Astrocyte (in vitro differentiated cells and primary cell): ENCODE results near the gene CNNM2. TPM values are rescaled to one million over a fixed set of nuclear protein-coding genes. Genes with fewer than 3 reads are reported as not detected.

Source experiments
- DNase-seq: peaks from one replicate; pipeline ENCODE4 v3.0.0-alpha.2; 2010; ENCODE audit warnings: low read depth
- FAIRE-seq: peaks from 2 replicates; lab custom pipeline; 2011; peaks lifted over from hg19 to GRCh38; lab: Jason Lieb, UNC
- H2AFZ ChIP-seq: 2 replicates; pipeline ENCODE4 v1.6.0; 2012; ENCODE audit warnings: low read depth, low read length, inconsistent platforms
- H3K27ac ChIP-seq: 2 replicates; pipeline ENCODE4 v1.5.1; 2011; ENCODE audit warnings: low read depth, low read length, inconsistent platforms
- H3K27me3 ChIP-seq: 2 replicates; pipeline ENCODE4 v1.6.0; 2011; ENCODE audit warnings: low read length, inconsistent platforms; ENCODE audit not compliant: insufficient read depth
- H3K36me3 ChIP-seq: 2 replicates; pipeline ENCODE4 v1.5.1; 2011; ENCODE audit warnings: low read length, inconsistent platforms; ENCODE audit not compliant: insufficient read depth
- H3K4me1 ChIP-seq: 2 replicates; pipeline ENCODE4 v1.5.1; 2011; ENCODE audit warnings: low read length, inconsistent platforms; ENCODE audit not compliant: insufficient read depth
- H3K4me2 ChIP-seq: 2 replicates; pipeline ENCODE4 v1.6.0; 2012; ENCODE audit warnings: low read length, inconsistent platforms
- H3K4me3 ChIP-seq: 2 replicates; pipeline ENCODE4 v1.5.1; 2011; ENCODE audit warnings: low read depth, mild to moderate bottlenecking, low read length, inconsistent platforms; ENCODE audit not compliant: insufficient read depth
- H3K79me2 ChIP-seq: 2 replicates; pipeline ENCODE4 v1.6.0; 2012; ENCODE audit warnings: mild to moderate bottlenecking, low read length, inconsistent platforms; ENCODE audit not compliant: insufficient read depth
- H3K9ac ChIP-seq: 2 replicates; pipeline ENCODE4 v1.6.0; 2012; ENCODE audit warnings: mild to moderate bottlenecking, low read length, inconsistent platforms
- H3K9me3 ChIP-seq: 2 replicates; pipeline ENCODE4 v1.5.1; 2012; ENCODE audit warnings: low read depth, mild to moderate bottlenecking, low read length, inconsistent platforms; ENCODE audit not compliant: insufficient read depth
- H4K20me1 ChIP-seq: 2 replicates; pipeline ENCODE4 v1.6.0; 2012; ENCODE audit warnings: low read length, inconsistent platforms; ENCODE audit not compliant: insufficient read depth
- H3K27ac Mint-ChIP-seq: one replicate; pipeline ENCODE4 v1.8.0; 2021; ENCODE audit warnings: mild to moderate bottlenecking, mixed read lengths; ENCODE audit not compliant: unreplicated experiment
- H3K27me3 Mint-ChIP-seq: one replicate; pipeline ENCODE4 v1.8.0; 2021; ENCODE audit warnings: low read depth, mixed read lengths; ENCODE audit not compliant: unreplicated experiment
- H3K36me3 Mint-ChIP-seq: one replicate; pipeline ENCODE4 v1.8.0; 2021; ENCODE audit warnings: low read depth, mixed read lengths; ENCODE audit not compliant: unreplicated experiment
- H3K4me1 Mint-ChIP-seq: one replicate; pipeline ENCODE4 v1.8.0; 2021; ENCODE audit warnings: low read depth, mixed read lengths; ENCODE audit not compliant: unreplicated experiment
- H3K4me3 Mint-ChIP-seq: one replicate; pipeline ENCODE4 v1.8.0; 2021; ENCODE audit warnings: mild to moderate bottlenecking, moderate library complexity, mixed read lengths; ENCODE audit not compliant: unreplicated experiment
- H3K9me3 Mint-ChIP-seq: one replicate; pipeline ENCODE4 v1.8.0; 2021; ENCODE audit warnings: mild to moderate bottlenecking, mixed read lengths; ENCODE audit not compliant: unreplicated experiment
- EZH2 ChIP-seq: IDR thresholded peaks from 2 replicates; pipeline ENCODE4 v1.6.1; 2012; ENCODE audit warnings: mild to moderate bottlenecking, low read length, inconsistent platforms; ENCODE audit not compliant: insufficient read depth
- total RNA-seq: library from RNA; stranded (reverse); gene quantifications from 2 replicates; pipeline ENCODE4 v1.2.1, GENCODE V29; 2021
- TF ChIP-seq, protein P1 (sequence below): IDR thresholded peaks from 2 replicates; pipeline ENCODE4 v1.5.1; 2011; ENCODE audit warnings: low read depth, mild to moderate bottlenecking, inconsistent platforms, low read length, moderate library complexity; ENCODE audit not compliant: insufficient read depth

Gene CNNM2
- total RNA-seq, 1 donor from 2014 or later, result 9.9 TPM

DNA sequence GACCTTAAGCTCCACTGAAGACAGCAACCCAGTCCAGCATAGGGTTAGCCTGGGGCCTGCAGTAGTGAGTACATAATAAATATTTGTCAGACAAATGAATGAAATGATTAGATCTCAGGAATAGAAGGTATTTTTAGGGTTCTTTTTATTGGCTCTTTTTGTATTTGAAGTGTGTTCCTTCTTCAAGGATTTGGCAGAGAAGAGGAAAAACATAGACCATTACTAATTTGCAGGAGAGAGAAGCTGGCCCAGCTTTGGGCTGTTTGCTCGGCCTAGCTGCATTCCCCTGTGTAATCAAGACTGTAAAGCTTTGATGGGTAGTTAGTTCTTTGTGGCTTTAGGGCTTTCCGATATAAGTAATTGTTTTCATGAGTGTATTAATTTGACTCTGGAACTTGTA, 64.2 kb downstream of the CNNM2 start:
- H3K4me1 ChIP-seq, result no peaks in the 10 kb centered on the region
- H3K36me3 ChIP-seq, result no peaks in the 10 kb centered on the region
- H3K27ac Mint-ChIP-seq, result no peak overlapping the region
- no peaks in the 10 kb centered on the region for H3K27me3 Mint-ChIP-seq
- no peaks in the 10 kb centered on the region for H3K4me1 Mint-ChIP-seq
- H3K4me3 ChIP-seq, result no peak overlapping the region
- no peak overlapping the region for H3K4me3 Mint-ChIP-seq
- H3K27ac ChIP-seq, result no peak overlapping the region
- no peak overlapping the region for H3K4me2 ChIP-seq
- H3K9me3 Mint-ChIP-seq, result no peaks in the 10 kb centered on the region
- no peaks in the 10 kb centered on the region for H4K20me1 ChIP-seq
- DNase-seq, result no peak
- no peak for TF ChIP-seq EZH2
- TF ChIP-seq, protein P1, sequence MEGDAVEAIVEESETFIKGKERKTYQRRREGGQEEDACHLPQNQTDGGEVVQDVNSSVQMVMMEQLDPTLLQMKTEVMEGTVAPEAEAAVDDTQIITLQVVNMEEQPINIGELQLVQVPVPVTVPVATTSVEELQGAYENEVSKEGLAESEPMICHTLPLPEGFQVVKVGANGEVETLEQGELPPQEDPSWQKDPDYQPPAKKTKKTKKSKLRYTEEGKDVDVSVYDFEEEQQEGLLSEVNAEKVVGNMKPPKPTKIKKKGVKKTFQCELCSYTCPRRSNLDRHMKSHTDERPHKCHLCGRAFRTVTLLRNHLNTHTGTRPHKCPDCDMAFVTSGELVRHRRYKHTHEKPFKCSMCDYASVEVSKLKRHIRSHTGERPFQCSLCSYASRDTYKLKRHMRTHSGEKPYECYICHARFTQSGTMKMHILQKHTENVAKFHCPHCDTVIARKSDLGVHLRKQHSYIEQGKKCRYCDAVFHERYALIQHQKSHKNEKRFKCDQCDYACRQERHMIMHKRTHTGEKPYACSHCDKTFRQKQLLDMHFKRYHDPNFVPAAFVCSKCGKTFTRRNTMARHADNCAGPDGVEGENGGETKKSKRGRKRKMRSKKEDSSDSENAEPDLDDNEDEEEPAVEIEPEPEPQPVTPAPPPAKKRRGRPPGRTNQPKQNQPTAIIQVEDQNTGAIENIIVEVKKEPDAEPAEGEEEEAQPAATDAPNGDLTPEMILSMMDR, result no peak
- no peaks in the 10 kb centered on the region for H3K9me3 ChIP-seq
- H2AFZ ChIP-seq, result no peak overlapping the region
- H3K36me3 Mint-ChIP-seq, result no peaks in the 10 kb centered on the region
- no peaks in the 10 kb centered on the region for H3K27me3 ChIP-seq
- FAIRE-seq, result no peak
- H3K9ac ChIP-seq, result no peak overlapping the region
- no peaks in the 10 kb centered on the region for H3K79me2 ChIP-seq

DNA sequence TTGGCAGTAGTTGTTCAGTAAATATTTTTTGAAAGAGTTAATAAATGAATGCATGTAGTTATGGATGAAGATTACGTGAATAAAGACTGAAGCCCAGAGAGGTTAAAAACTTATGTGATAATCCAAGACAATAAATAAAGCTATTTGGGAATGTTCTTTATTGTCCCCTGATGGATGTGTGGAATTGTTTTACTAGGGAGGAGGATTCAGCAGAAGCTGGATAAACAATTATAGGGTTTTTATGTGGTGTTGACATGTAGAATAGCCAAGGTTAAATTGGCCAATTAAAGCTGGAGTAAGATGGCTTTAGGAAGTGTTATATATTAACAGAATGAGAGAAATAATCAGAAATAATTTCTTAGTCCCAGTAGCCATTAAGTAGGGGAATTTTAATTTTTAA, 66.0 kb downstream of the CNNM2 start:
- H3K4me2 ChIP-seq, result no peak overlapping the region
- no peak for DNase-seq
- TF ChIP-seq, protein P1, result no peak
- TF ChIP-seq EZH2, result no peak
- H3K27ac ChIP-seq, result no peak overlapping the region
- no peak overlapping the region for H3K4me3 ChIP-seq
- Mint-ChIP-seq H3K27ac (no peak overlapping the region), H3K4me1 (no peaks in the 10 kb centered on the region), H3K9me3 (no peaks in the 10 kb centered on the region), H3K36me3 (no peaks in the 10 kb centered on the region), H3K4me3 (no peak overlapping the region), H3K27me3 (no peaks in the 10 kb centered on the region)
- H3K79me2 ChIP-seq, result no peaks in the 10 kb centered on the region
- no peak for FAIRE-seq
- no peak overlapping the region for H2AFZ ChIP-seq
- no peaks in the 10 kb centered on the region for H4K20me1 ChIP-seq
- H3K4me1 ChIP-seq, result no peaks in the 10 kb centered on the region
- H3K9ac ChIP-seq, result no peak overlapping the region
- no peaks in the 10 kb centered on the region for H3K36me3 ChIP-seq
- no peaks in the 10 kb centered on the region for H3K9me3 ChIP-seq
- no peaks in the 10 kb centered on the region for H3K27me3 ChIP-seq

DNA sequence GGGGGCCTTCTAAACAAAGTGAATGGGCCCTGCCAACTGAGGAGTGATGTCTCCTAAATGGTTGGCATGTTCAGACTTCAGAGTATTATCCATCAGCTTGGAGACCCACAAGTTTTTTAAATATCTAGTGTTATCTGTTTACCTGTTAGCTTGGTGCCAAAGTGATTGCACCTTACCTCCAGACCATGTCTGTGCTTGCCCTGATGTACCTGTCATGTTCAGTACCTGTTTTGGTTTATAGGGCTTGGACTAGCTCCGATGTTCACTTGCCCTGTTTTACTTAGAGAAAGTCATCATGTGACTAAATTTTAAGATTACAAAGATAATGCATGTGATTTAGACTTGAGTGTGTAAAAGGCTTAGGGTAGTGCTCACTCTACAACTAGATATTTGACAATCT, 67.7 kb downstream of the CNNM2 start:
- Histone ChIP-seq H3K4me2 (no peak overlapping the region), H4K20me1 (no peaks in the 10 kb centered on the region), H3K27me3 (no peaks in the 10 kb centered on the region), H3K36me3 (no peaks in the 10 kb centered on the region), H3K9ac (no peak overlapping the region), H3K4me3 (no peak overlapping the region), H3K9me3 (no peaks in the 10 kb centered on the region), H3K27ac (no peak overlapping the region), H3K79me2 (no peaks in the 10 kb centered on the region), H3K4me1 (no peaks in the 10 kb centered on the region), H2AFZ (no peak overlapping the region)
- Mint-ChIP-seq H3K27ac (no peak overlapping the region), H3K4me3 (no peak overlapping the region), H3K9me3 (no peaks in the 10 kb centered on the region), H3K27me3 (no peaks in the 10 kb centered on the region), H3K4me1 (peaks cover 5% of the 10 kb centered on the region), H3K36me3 (no peaks in the 10 kb centered on the region)
- no peak for FAIRE-seq
- DNase-seq, result no peak
- TF ChIP-seq EZH2, result no peak
